ENCODE measurements around the gene MYCN. TPM values are rescaled to one million over a fixed set of nuclear protein-coding genes. Genes with fewer than 3 reads are reported as not detected.

MYCN gene
- total and polyA plus RNA-seq, 2 of the 8 experiments (the other 6 are each of a cell fraction or from before 2014, with no cell fraction given): 87.8 to 137 TPM

Small RNA genes lying within 50 kb of the gene (small RNA-seq; reads per million reads assigned to genes)
- gene RF01210 (ENCODE audit: insufficient read depth) (not detected), gene RN7SL104P (ENCODE audit: insufficient read depth) (not detected)
